ENCODE measurements around the gene DR1. TPM values are rescaled to one million over a fixed set of nuclear protein-coding genes. Genes with fewer than 3 reads are reported as not detected.

The DR1 gene
- total and polyA plus RNA-seq, 2 of the 8 experiments (the other 6 are each of a cell fraction or from before 2014, with no cell fraction given): 13.1 to 62.3 TPM

GRCh38 chr1:93340090-93340489, 5.6 kb upstream of the DR1 start:
- Histone ChIP-seq H2AK5ac (ENCODE audit: low read depth, low read length) (no peak overlapping the region), H3K27me3 (replicated peaks in 1 of 4; ENCODE audit: control insufficient read depth in 3 of 4, extremely low read depth in 1 of 4, insufficient read depth in 3 of 4, low read length in 3 of 4) (no peaks in the 10 kb centered on the region), H4K8ac (ENCODE audit: extremely low read depth, insufficient read depth, low read length) (no peak overlapping the region), H4K91ac (replicated peaks; ENCODE audit: insufficient read length, low read length) (no peak overlapping the region), H3K4ac (replicated peaks; ENCODE audit: insufficient read length, low read depth, low read length) (no peak overlapping the region), H2BK5ac (ENCODE audit: low read depth, low read length) (no peak overlapping the region), H3K18ac (ENCODE audit: extremely low read depth, low read length) (no peak overlapping the region), H3K4me2 (ENCODE audit: insufficient read depth in 1 of 2, low read depth in 2 of 2, low read length in 2 of 2) (no peak overlapping the region), H3K23me2 (ENCODE audit: low read depth, low read length) (no peaks in the 10 kb centered on the region; the same call in 1 of the 2 replicates), H3K4me1 (replicated peaks in 1 of 4; ENCODE audit: control insufficient read depth in 3 of 4, insufficient read depth in 4 of 4, low read length in 3 of 4) (no peaks in the 10 kb centered on the region; a peak in 1 of 7 replicates), H3K23ac (ENCODE audit: insufficient read length) (no peak overlapping the region), H3K56ac (replicated peaks; ENCODE audit: insufficient read length, low read depth, low read length) (no peak overlapping the region), H3K4me3 (ENCODE audit: extremely low read depth in 1 of 4, insufficient read depth in 2 of 4, low read depth in 3 of 4, low read length in 4 of 4) (no peak overlapping the region), H4K20me1 (replicated peaks in 1 of 2; ENCODE audit: control insufficient read depth in 1 of 2, insufficient read depth in 2 of 2, low read length in 2 of 2) (no peaks in the 10 kb centered on the region), H2AFZ (ENCODE audit: low read length) (no peak overlapping the region), H2BK15ac (ENCODE audit: low read length) (no peak overlapping the region), H3K9me3 (ENCODE audit: insufficient read depth in 2 of 2, low read depth in 1 of 2, low read length in 1 of 2) (no peaks in the 10 kb centered on the region), H3K9ac (replicated peaks in 1 of 4; ENCODE audit: extremely low read depth in 1 of 4, low read depth in 3 of 4, low read length in 3 of 4) (no peak overlapping the region), H2BK12ac (ENCODE audit: low read depth, low read length) (no peak overlapping the region), H2BK20ac (ENCODE audit: low read length) (no peak overlapping the region), H2BK120ac (replicated peaks; ENCODE audit: low read depth, low read length) (no peak overlapping the region), H4K5ac (ENCODE audit: insufficient read length, low read depth, low read length) (no peak overlapping the region), H3K79me2 (ENCODE audit: control insufficient read depth in 1 of 2, insufficient read depth in 2 of 2, low read length in 2 of 2) (peaks cover 0 to 4% of the 10 kb centered on the region in 2 experiments; a peak in 1 of 4 replicates), H3K36me3 (ENCODE audit: control insufficient read depth in 2 of 4, insufficient read depth in 4 of 4, low read length in 3 of 4) (peaks cover 0 to 10% (median 1%) of the 10 kb centered on the region in 4 experiments; a peak in 2 of 8 replicates), H3K79me1 (ENCODE audit: low read depth, low read length) (peaks cover 2% of the 10 kb centered on the region; the same call in 1 of the 2 replicates), H3K27ac (ENCODE audit: low read depth, low read length) (no peak overlapping the region), H3K14ac (ENCODE audit: insufficient read length) (no peak overlapping the region)
- ChIA-PET CTCF (ENCODE audit: partially characterized antibody) (no interaction called here), POLR2A (ENCODE audit: partially characterized antibody) (interaction anchor here (0.6 to 6.2 kb wide), 2 partner anchors 9 to 94 kb away, joined by 3 to 35 read pairs; no protein-coding TSS in a partner anchor)
- DNase-seq (ENCODE audit: low read depth in 1 of 2, low spot score in 2 of 2): no peak
- no peak for FAIRE-seq
- TF ChIP-seq USF2 (IDR thresholded peaks at IDR 0.05; ENCODE audit: low read length) (no peak), CHD1 (IDR thresholded peaks at IDR 0.05; ENCODE audit: low read depth, low read length) (no peak), POLR2AphosphoS5 (IDR thresholded peaks at IDR 0.05; ENCODE audit: low read depth, low read length) (no peak), PHF8 (conservative IDR thresholded peaks at IDR 0.05; ENCODE audit: low read depth, low read length) (no peak), SP4 (IDR thresholded peaks at IDR 0.05; ENCODE audit: low read length) (no peak), RAD21 (IDR thresholded peaks at IDR 0.05 in 1 of 2, conservative IDR thresholded peaks at IDR 0.05 in 1 of 2; ENCODE audit: low read depth in 2 of 2, low read length in 2 of 2) (no peak), EGR1 (IDR thresholded peaks at IDR 0.05; ENCODE audit: borderline replicate concordance, low read depth, low read length) (no peak), CREB1 (IDR thresholded peaks at IDR 0.05) (no peak), GTF2F1 (IDR thresholded peaks at IDR 0.05; ENCODE audit: borderline replicate concordance, low read depth, low read length) (no peak), BCL11A (IDR thresholded peaks at IDR 0.05; ENCODE audit: low read depth in 2 of 2, low read length in 2 of 2) (no peak), SP2 (IDR thresholded peaks at IDR 0.05; ENCODE audit: low read length) (no peak), CHD2 (IDR thresholded peaks at IDR 0.05; ENCODE audit: low read length) (no peak), RXRA (IDR thresholded peaks at IDR 0.05; ENCODE audit: insufficient read depth, low read depth, low read length) (no peak)
